HEK293 (cell line): ENCODE measurements around the gene SCN8A.

Experiments
- ZBTB20 ChIP-seq: fragments of 450-650 bp; formaldehyde crosslinking; IDR thresholded peaks from 2 replicates; pipeline ENCODE4 v1.5.1; 2016; ENCODE audit warnings: missing biosample characterization, missing genetic modification characterization
- ZNF16 ChIP-seq: fragments of 450-650 bp; formaldehyde crosslinking; IDR thresholded peaks from 2 replicates; pipeline ENCODE4 v1.5.1; 2016; ENCODE audit warnings: low read depth, missing biosample characterization, missing genetic modification characterization
- ZNF518A ChIP-seq: fragments of 450-650 bp; formaldehyde crosslinking; conservative IDR thresholded peaks from 2 replicates; pipeline ENCODE4 v1.5.1; 2016; ENCODE audit warnings: low read depth, missing biosample characterization, missing genetic modification characterization

- TF ChIP-seq ZNF16 (tag by site-specific recombination) (no peak), ZBTB20 (tag by site-specific recombination) (no peak), ZNF518A (tag by site-specific recombination) (no peak)
Observed at GRCh38 chr12:51647647-51648046, 56.6 kb downstream of the SCN8A start.
